PC-3 (cell line): ENCODE data around the gene ZFHX3. TPM values are rescaled to one million over a fixed set of nuclear protein-coding genes. Genes with fewer than 3 reads are reported as not detected.

ENCODE experiments used
- ATAC-seq: fragments of 200-7000 bp; cut with Tn5 transposase; 2 replicates; pipeline ENCODE4 v1.9.1; 2020; ENCODE audit warnings: mild to moderate bottlenecking, moderate library complexity
- BruUV-seq: library from RNA; stranded (reverse); fragments of 400-500 nt; replicated peaks from 2 replicates; lab custom pipeline; 2021; lab: Mats Ljungman, UMichigan
- CTCF ChIA-PET: fragments of 300-600 bp; sonication (Branson Sonifier 250); formaldehyde crosslinking; loops from one replicate; lab custom pipeline; 2022; ENCODE audit warnings: antibody characterized with exemption; lab: Charles Lee
- POLR2A ChIA-PET: fragments of 300-600 bp; sonication (Branson Sonifier 250); formaldehyde crosslinking; loops from one replicate; lab custom pipeline; 2022; ENCODE audit warnings: antibody characterized with exemption; ENCODE audit not compliant: unreplicated experiment; lab: Charles Lee
- DNase-seq: peaks from one replicate; pipeline ENCODE4 v3.0.0-alpha.2; 2015
- H2AFZ ChIP-seq: fragments of 300-600 bp; sonication (generic); 2 replicates; pipeline ENCODE4 v1.6.0; 2016; ENCODE audit warnings: antibody characterized with exemption, low read length
- H3F3A ChIP-seq: fragments of 300-600 bp; sonication (generic); one replicate; pipeline ENCODE4 v1.6.0; 2017; ENCODE audit warnings: antibody characterized with exemption, low read length, control low read depth, mild to moderate bottlenecking; ENCODE audit not compliant: unreplicated experiment
- H3K27ac ChIP-seq: fragments of 300-600 bp; sonication (generic); 2 replicates; pipeline ENCODE4 v1.5.1; 2016; ENCODE audit warnings: mild to moderate bottlenecking, low read length
- H3K27me3 ChIP-seq: fragments of 300-600 bp; sonication (generic); 2 replicates; pipeline ENCODE4 v1.6.1; 2016; ENCODE audit warnings: low read length, mixed read lengths
- H3K36me3 ChIP-seq: fragments of 300-600 bp; sonication (generic); 2 replicates; pipeline ENCODE4 v1.6.1; 2016; ENCODE audit warnings: low read depth, mixed run types, low read length, mixed read lengths
- H3K4me1 ChIP-seq: fragments of 300-600 bp; sonication (generic); 2 replicates; pipeline ENCODE4 v1.5.1; 2016; ENCODE audit warnings: low read length; ENCODE audit not compliant: insufficient read depth
- H3K4me2 ChIP-seq: fragments of 300-600 bp; sonication (generic); 2 replicates; pipeline ENCODE4 v1.6.0; 2016; ENCODE audit warnings: low read length
- H3K4me3 ChIP-seq: fragments of 300-600 bp; sonication (generic); 2 replicates; pipeline ENCODE4 v1.5.1; 2016; ENCODE audit warnings: mild to moderate bottlenecking, low read length, mixed read lengths
- H3K79me2 ChIP-seq: fragments of 300-600 bp; sonication (generic); 2 replicates; pipeline ENCODE4 v1.6.1; 2017; ENCODE audit warnings: low read length, mixed read lengths
- H3K9ac ChIP-seq: fragments of 300-600 bp; sonication (generic); 2 replicates; pipeline ENCODE4 v1.6.0; 2016; ENCODE audit warnings: mild to moderate bottlenecking, low read length
- H3K9me2 ChIP-seq: fragments of 300-600 bp; sonication (generic); replicated peaks from 2 replicates; pipeline ENCODE4 v1.6.1; 2016; ENCODE audit warnings: mixed run types, low read length, mixed read lengths
- H3K9me3 ChIP-seq: fragments of 300-600 bp; sonication (generic); 2 replicates; pipeline ENCODE4 v1.6.1; 2016; ENCODE audit warnings: low read length, mixed read lengths
- H4K20me1 ChIP-seq: fragments of 300-600 bp; sonication (generic); 2 replicates; pipeline ENCODE4 v1.6.1; 2016; ENCODE audit warnings: low read length, mixed read lengths
- CTCF ChIP-seq: fragments of 300-600 bp; sonication (generic); conservative IDR thresholded peaks from 2 replicates; pipeline ENCODE4 v1.5.1; 2017; ENCODE audit warnings: antibody characterized with exemption, low read depth, mild to moderate bottlenecking, low read length
- EZH2 ChIP-seq: fragments of 300-600 bp; sonication (generic); IDR thresholded peaks from one replicate; pipeline ENCODE4 v1.6.1; 2017; ENCODE audit warnings: antibody characterized with exemption, mild to moderate bottlenecking, low read length; ENCODE audit not compliant: unreplicated experiment
- EZH2phosphoT487 ChIP-seq: fragments of 300-600 bp; sonication (generic); IDR thresholded peaks from 2 replicates; pipeline ENCODE4 v1.6.1; 2018; ENCODE audit warnings: mild to moderate bottlenecking, antibody characterized with exemption, low read length, borderline replicate concordance
- intact Hi-C: fragments of 100-400 bp; cut with micrococcal nuclease; formaldehyde crosslinking; loops from 2 replicates; pipeline ENCODE4 v1.9.0; 2023
- total RNA-seq: library from RNA; depleted of rRNA; stranded (reverse); fragments of >200 nt; gene quantifications from 2 replicates; pipeline ENCODE4 v1.2.3, GENCODE V29; 2014

ZFHX3 gene
- total RNA-seq, 1 experiment from 2014 or later, result 3.5 TPM

GRCh38 chr16:72821185-72821950 is 226.6 kb downstream of the ZFHX3 start:
- ChIA-PET CTCF (no interaction called here), POLR2A (no interaction called here)
- TF ChIP-seq CTCF (no peak), EZH2 (no peak), EZH2phosphoT487 (no peak)
- DNase-seq (no peak), ATAC-seq (no peak)
- Histone ChIP-seq H3K4me2 (no peak overlapping the region), H3K27me3 (no peaks in the 10 kb centered on the region), H2AFZ (no peak overlapping the region), H3F3A (no peaks in the 10 kb centered on the region), H3K4me3 (no peak overlapping the region), H3K9me3 (no peaks in the 10 kb centered on the region), H3K9me2 (no peaks in the 10 kb centered on the region), H3K9ac (no peak overlapping the region), H3K4me1 (peaks cover 20% of the 10 kb centered on the region), H4K20me1 (no peaks in the 10 kb centered on the region), H3K36me3 (no peaks in the 10 kb centered on the region), H3K27ac (no peak overlapping the region), H3K79me2 (no peaks in the 10 kb centered on the region)
- BruUV-seq, result no TSS peak
- intact Hi-C loops, result no loop called here

- POLR2A ChIA-PET, result no interaction called here
- H3K4me2 ChIP-seq, result 0 out of 2 replicates have a peak overlapping the region, but pooled peaks have one; percentile 8
- ATAC-seq, result peak; percentile 90
- H3K79me2 ChIP-seq, result no peaks in the 10 kb centered on the region
- H2AFZ ChIP-seq, result no peak overlapping the region
- intact Hi-C loops, result no loop called here
- no peaks in the 10 kb centered on the region for H3K9me3 ChIP-seq
- H3K4me1 ChIP-seq, result peaks cover 20% of the 10 kb centered on the region
- no peaks in the 10 kb centered on the region for H3K27me3 ChIP-seq
- peak; percentile 75 for DNase-seq
- H3K36me3 ChIP-seq, result no peaks in the 10 kb centered on the region
- no TSS peak for BruUV-seq
- TF ChIP-seq EZH2phosphoT487, result no peak
- TF ChIP-seq CTCF, result no peak
- no peak for TF ChIP-seq EZH2
- H3K9me2 ChIP-seq, result no peaks in the 10 kb centered on the region
- peak overlapping the region; percentile 37 for H3K27ac ChIP-seq
- no peaks in the 10 kb centered on the region for H4K20me1 ChIP-seq
- no peak overlapping the region for H3K4me3 ChIP-seq
- H3F3A ChIP-seq, result no peaks in the 10 kb centered on the region
- H3K9ac ChIP-seq, result no peak overlapping the region
- CTCF ChIA-PET, result no interaction called here
These were observed 228.6 kb downstream of the ZFHX3 start for GRCh38 chr16:72819345-72819744.

GRCh38 chr16:72818236-72818845 is 229.6 kb downstream of the ZFHX3 start:
- H3K4me3 ChIP-seq, result no peak overlapping the region

More at GRCh38 chr16:72818236-72818845, 229.6 kb downstream of the ZFHX3 start:
- intact Hi-C loops, result no loop called here
- BruUV-seq, result no TSS peak
- DNase-seq (no peak), ATAC-seq (no peak)
- Histone ChIP-seq H3K4me2 (no peak overlapping the region), H3K27ac (no peak overlapping the region), H3F3A (no peaks in the 10 kb centered on the region), H3K4me1 (peaks cover 20% of the 10 kb centered on the region), H3K9me3 (no peaks in the 10 kb centered on the region), H2AFZ (no peak overlapping the region), H3K27me3 (no peaks in the 10 kb centered on the region), H3K79me2 (no peaks in the 10 kb centered on the region), H3K9me2 (no peaks in the 10 kb centered on the region), H4K20me1 (no peaks in the 10 kb centered on the region), H3K9ac (no peak overlapping the region), H3K36me3 (no peaks in the 10 kb centered on the region)
- CTCF ChIA-PET, result no interaction called here
- TF ChIP-seq EZH2 (no peak), CTCF (peak; percentile 20; the same call in 1 of the 2 replicates), EZH2phosphoT487 (no peak)
- POLR2A ChIA-PET, result no interaction called here
